Upper lobe of left lung (tissue), 4 donors: Measurements from ENCODE around the gene FAM131B.

Experiments
- CTCF ChIP-seq, 6 experiments: fragments of 450-650 bp in 4 of 6; fragments of 200-600 bp in 2 of 6; sonication (generic) in 2 of 6; IDR thresholded peaks; one replicate each; pipeline ENCODE4 v1.5.1; 2016 to 2019; ENCODE audit warnings: antibody characterized with exemption in 6 of 6
- EP300 ChIP-seq, 4 donors: sonication (generic); formaldehyde crosslinking; IDR thresholded peaks; one replicate each; pipeline ENCODE4 v1.5.1; 2017; ENCODE audit warnings: antibody characterized with exemption in 4 of 4, control low read depth in 2 of 4
- POLR2A ChIP-seq, 4 donors: fragments of 450-650 bp; IDR thresholded peaks; one replicate each; pipeline ENCODE4 v1.5.1; 2016 to 2017; ENCODE audit warnings: antibody characterized with exemption in 4 of 4, mild to moderate bottlenecking in 2 of 4
- POLR2AphosphoS5 ChIP-seq, 2 donors: sonication (generic); formaldehyde crosslinking; IDR thresholded peaks; one replicate each; pipeline ENCODE4 v1.5.1; 2017; ENCODE audit warnings: antibody characterized with exemption in 2 of 2

- TF ChIP-seq CTCF (IDR thresholded peaks at IDR 0.05) (peak in 1 of 6 experiments; percentile 26), POLR2AphosphoS5 (IDR thresholded peaks at IDR 0.05) (no peak), EP300 (IDR thresholded peaks at IDR 0.05) (no peak), POLR2A (IDR thresholded peaks at IDR 0.05) (no peak)
Observed at GRCh38 chr7:143372070-143372469, 9.6 kb upstream of the FAM131B start.
